ENCODE data around the gene POTEF. TPM values are rescaled to one million over a fixed set of nuclear protein-coding genes. Genes with fewer than 3 reads are reported as not detected.
"Not testable (repeated sequence)": the region's sequence is repeated elsewhere in the genome, so short reads cannot be mapped to it uniquely, and the experiment has no call there.

Gene POTEF
- total RNA-seq, 4 donors from 2014 or later, result not detected

GRCh38 chr2:130102597-130103363 lies 26.2 kb downstream of the POTEF start:
- DNase-seq; H3K4me3 ChIP-seq; H3K27ac ChIP-seq; in situ Hi-C loops (cut with MboI; ENCODE audit: low pct_ligation_motif_present in 1 of 4, low pct_unique_long_range_greater_than_20kb in 1 of 4, low sequenced_read_pairs in 3 of 4); intact Hi-C loops (cut with DNase I; ENCODE audit: low total_unique reads); H3K27me3 ChIP-seq; H3K36me3 ChIP-seq; H3K4me1 ChIP-seq; H3K9me3 ChIP-seq: not testable (repeated sequence)
- 60% methylated on average over 6 of the region's 8 CpGs; no CpG with 5 or more reads in 1 of the 2 donors for WGBS, 2 donors (ENCODE audit: low coverage in 1 of 2)

DNA sequence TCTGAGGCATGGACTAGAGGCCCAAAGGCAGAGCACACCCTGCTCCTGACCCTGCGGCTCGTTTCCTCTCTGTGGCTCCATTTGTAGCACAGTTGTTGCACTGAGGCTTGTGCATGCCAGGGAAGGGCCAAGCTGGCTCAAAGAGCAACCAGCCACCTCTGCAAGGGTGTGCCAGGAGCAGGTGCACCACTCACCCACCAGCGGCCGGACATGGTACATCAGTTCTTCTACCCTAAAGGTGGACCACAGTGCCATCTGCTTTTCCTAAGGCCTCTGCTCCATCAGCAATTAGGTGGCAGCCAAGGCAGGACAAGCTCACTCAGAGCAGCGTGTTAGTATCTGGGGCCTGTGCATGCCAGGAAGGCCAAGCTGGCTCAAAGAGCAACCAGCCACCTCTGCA lies 66.4 kb downstream of the POTEF start:
- DNase-seq; in situ Hi-C loops (cut with MboI; ENCODE audit: low pct_ligation_motif_present in 1 of 4, low pct_unique_long_range_greater_than_20kb in 1 of 4, low sequenced_read_pairs in 3 of 4); H3K27ac ChIP-seq; intact Hi-C loops (cut with DNase I; ENCODE audit: low total_unique reads); H3K27me3 ChIP-seq; H3K4me3 ChIP-seq; H3K36me3 ChIP-seq; H3K4me1 ChIP-seq; H3K9me3 ChIP-seq: not testable (repeated sequence)
- WGBS, 2 donors (ENCODE audit: low coverage in 1 of 2), result 87% methylated on average over 2 of the region's 5 CpGs; no CpG with 5 or more reads in 1 of the 2 donors

GRCh38 chr2:130059982-130060381 lies 69.0 kb downstream of the POTEF start:
- H3K36me3 ChIP-seq; H3K4me1 ChIP-seq; intact Hi-C loops (cut with DNase I; ENCODE audit: low total_unique reads); H3K27ac ChIP-seq; H3K4me3 ChIP-seq; H3K9me3 ChIP-seq; H3K27me3 ChIP-seq; DNase-seq; in situ Hi-C loops (cut with MboI; ENCODE audit: low pct_ligation_motif_present in 1 of 4, low pct_unique_long_range_greater_than_20kb in 1 of 4, low sequenced_read_pairs in 3 of 4): not testable (repeated sequence)
- WGBS, 2 donors (ENCODE audit: low coverage in 1 of 2), result no CpG with 5 or more reads among the region's 10 CpGs

DNA sequence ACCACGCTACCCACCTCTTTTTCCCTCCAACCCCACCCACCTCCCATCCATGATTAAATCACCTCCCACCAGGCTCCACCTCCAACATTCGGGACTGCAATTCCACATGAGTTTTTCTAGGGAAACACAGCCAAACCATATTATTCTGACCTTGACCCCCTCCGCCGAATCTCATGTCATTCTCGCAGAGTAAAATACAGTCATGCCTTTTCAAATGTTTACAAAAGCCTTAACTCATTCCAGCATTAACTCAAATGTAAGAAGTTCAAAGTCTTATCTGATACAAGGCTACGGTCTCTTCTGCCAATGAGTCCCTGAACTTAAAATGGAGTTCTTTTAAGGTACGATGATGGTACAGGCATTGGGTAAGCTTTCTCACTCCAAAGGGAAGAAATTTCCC lies 72.7 kb downstream of the POTEF start:
- H3K4me3 ChIP-seq; in situ Hi-C loops (cut with MboI; ENCODE audit: low pct_ligation_motif_present in 1 of 4, low pct_unique_long_range_greater_than_20kb in 1 of 4, low sequenced_read_pairs in 3 of 4); H3K9me3 ChIP-seq; DNase-seq; H3K4me1 ChIP-seq; H3K27ac ChIP-seq; H3K36me3 ChIP-seq; H3K27me3 ChIP-seq; intact Hi-C loops (cut with DNase I; ENCODE audit: low total_unique reads): not testable (repeated sequence)
- WGBS, 2 donors (ENCODE audit: low coverage in 1 of 2), result 45% methylated on average over 4 of the region's 7 CpGs; no CpG with 5 or more reads in 1 of the 2 donors

DNA sequence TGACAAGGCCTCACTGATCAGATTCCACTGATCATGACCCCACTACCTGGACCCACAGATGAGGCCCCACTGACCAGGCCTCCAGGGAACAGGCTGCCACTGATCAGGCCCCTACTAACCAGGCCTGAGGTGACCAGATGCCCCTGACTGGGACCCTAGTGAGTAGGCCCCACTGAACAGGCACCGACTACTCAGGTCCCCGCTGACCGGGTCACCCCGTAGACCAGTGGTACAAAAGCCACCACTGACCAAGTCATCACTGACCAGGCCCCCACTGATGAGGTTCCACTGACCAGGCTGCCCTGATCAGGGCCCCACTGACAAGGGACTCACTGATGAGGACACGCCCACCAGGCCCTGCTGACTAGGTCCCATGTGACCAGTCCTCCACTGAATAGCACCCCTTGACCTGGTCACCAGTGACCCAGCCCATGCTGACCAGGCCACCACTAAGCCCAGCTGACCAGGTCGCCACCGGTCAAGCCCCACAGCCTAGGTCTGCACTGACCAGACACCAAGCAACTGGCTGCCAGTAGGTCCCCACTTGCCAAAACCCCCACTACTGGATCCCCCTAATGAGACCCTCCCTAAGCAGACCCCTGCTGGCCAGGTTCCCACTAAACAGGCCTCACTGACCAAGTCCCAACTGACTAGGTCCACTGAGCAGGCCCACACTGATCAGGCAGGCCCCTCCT lies 75.7 kb downstream of the POTEF start:
- H3K36me3 ChIP-seq; DNase-seq; H3K4me1 ChIP-seq; H3K27me3 ChIP-seq; H3K27ac ChIP-seq; H3K4me3 ChIP-seq; H3K9me3 ChIP-seq; intact Hi-C loops (cut with DNase I; ENCODE audit: low total_unique reads); in situ Hi-C loops (cut with MboI; ENCODE audit: low pct_ligation_motif_present in 1 of 4, low pct_unique_long_range_greater_than_20kb in 1 of 4, low sequenced_read_pairs in 3 of 4): not testable (repeated sequence)
- 88% methylated on average over 3 of the region's 7 CpGs; no CpG with 5 or more reads in 1 of the 2 donors for WGBS, 2 donors (ENCODE audit: low coverage in 1 of 2)

GRCh38 chr2:130052376-130052775 lies 76.6 kb downstream of the POTEF start:
- H3K9me3 ChIP-seq; H3K27ac ChIP-seq; in situ Hi-C loops (cut with MboI; ENCODE audit: low pct_ligation_motif_present in 1 of 4, low pct_unique_long_range_greater_than_20kb in 1 of 4, low sequenced_read_pairs in 3 of 4); intact Hi-C loops (cut with DNase I; ENCODE audit: low total_unique reads); H3K27me3 ChIP-seq; DNase-seq; H3K4me1 ChIP-seq; H3K36me3 ChIP-seq; H3K4me3 ChIP-seq: not testable (repeated sequence)
- 90 to 100% methylated on average over 1 to 4 of the region's 5 CpGs for WGBS, 2 donors (ENCODE audit: low coverage in 1 of 2)

DNA sequence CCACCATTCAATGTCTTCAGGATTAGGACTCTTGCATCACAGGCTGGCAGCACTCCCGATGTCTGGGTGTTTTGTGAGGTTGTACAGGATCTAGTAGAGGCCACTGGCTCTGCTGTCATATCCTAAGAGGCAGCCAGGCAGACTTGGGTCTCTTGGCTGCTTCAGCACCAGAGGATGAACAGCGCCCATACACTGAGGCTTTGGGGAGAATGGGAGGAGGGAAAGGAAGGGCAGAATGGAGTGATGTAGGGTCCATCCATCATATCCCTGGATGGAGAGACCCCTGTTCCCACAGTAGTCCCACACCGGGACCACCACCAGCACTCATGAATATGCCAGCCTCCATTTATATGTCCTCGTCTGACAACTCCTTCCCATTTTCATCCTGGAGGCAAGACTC lies 80.6 kb downstream of the POTEF start:
- H3K4me3 ChIP-seq; in situ Hi-C loops (cut with MboI; ENCODE audit: low pct_ligation_motif_present in 1 of 4, low pct_unique_long_range_greater_than_20kb in 1 of 4, low sequenced_read_pairs in 3 of 4): not testable (repeated sequence)

DNA sequence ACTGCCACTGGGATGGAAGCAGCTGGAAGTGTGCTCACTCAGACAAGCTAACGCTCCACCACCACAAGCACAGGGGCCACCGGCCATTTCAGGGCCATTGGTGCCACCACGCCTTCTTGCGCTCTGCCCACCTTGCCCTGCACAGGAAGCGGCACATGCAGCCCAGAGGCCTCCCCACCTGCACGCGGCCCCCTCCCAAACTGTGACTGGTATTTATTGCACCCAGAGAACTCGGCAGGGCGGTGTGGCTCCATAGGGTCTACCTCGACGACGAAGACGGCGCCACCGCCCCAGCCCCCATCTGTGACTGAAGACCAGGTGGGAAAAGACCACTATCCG lies 90.8 kb downstream of the POTEF start:
- H3K4me1 ChIP-seq; H3K27ac ChIP-seq; H3K4me3 ChIP-seq; H3K9me3 ChIP-seq; H3K36me3 ChIP-seq; in situ Hi-C loops (cut with MboI; ENCODE audit: low pct_ligation_motif_present in 1 of 4, low pct_unique_long_range_greater_than_20kb in 1 of 4, low sequenced_read_pairs in 3 of 4); intact Hi-C loops (cut with DNase I; ENCODE audit: low total_unique reads); H3K27me3 ChIP-seq; DNase-seq: not testable (repeated sequence)
- 96% methylated on average over 7 of the region's 16 CpGs; no CpG with 5 or more reads in 1 of the 2 donors for WGBS, 2 donors (ENCODE audit: low coverage in 1 of 2)

More for the DNA sequence above, 80.6 kb downstream of the POTEF start:
- H3K9me3 ChIP-seq; H3K36me3 ChIP-seq; DNase-seq; H3K27me3 ChIP-seq; intact Hi-C loops (cut with DNase I; ENCODE audit: low total_unique reads); H3K27ac ChIP-seq; H3K4me1 ChIP-seq: not testable (repeated sequence)
- 72% methylated on average over 2 of the region's 4 CpGs; no CpG with 5 or more reads in 1 of the 2 donors for WGBS, 2 donors (ENCODE audit: low coverage in 1 of 2)

GRCh38 chr2:130025931-130026330 lies 103.1 kb downstream of the POTEF start:
- H3K27me3 ChIP-seq; in situ Hi-C loops (cut with MboI; ENCODE audit: low pct_ligation_motif_present in 1 of 4, low pct_unique_long_range_greater_than_20kb in 1 of 4, low sequenced_read_pairs in 3 of 4); H3K4me3 ChIP-seq; H3K9me3 ChIP-seq; H3K4me1 ChIP-seq; intact Hi-C loops (cut with DNase I; ENCODE audit: low total_unique reads); DNase-seq; H3K27ac ChIP-seq; H3K36me3 ChIP-seq: not testable (repeated sequence)
- WGBS, 2 donors (ENCODE audit: low coverage in 1 of 2), result 67 to 68% methylated on average over 1 of the region's 1 CpG

Data from transverse colon (tissue), 4 donors.